PC-3 (cell line): ENCODE data around the gene BEND5. TPM values are rescaled to one million over a fixed set of nuclear protein-coding genes. Genes with fewer than 3 reads are reported as not detected.

Experiments used
- ATAC-seq: fragments of 200-7000 bp; cut with Tn5 transposase; 2 replicates; pipeline ENCODE4 v1.9.1; 2020; ENCODE audit warnings: mild to moderate bottlenecking, moderate library complexity
- BruUV-seq: library from RNA; stranded (reverse); fragments of 400-500 nt; replicated peaks from 2 replicates; lab custom pipeline; 2021; lab: Mats Ljungman, UMichigan
- CTCF ChIA-PET: fragments of 300-600 bp; sonication (Branson Sonifier 250); formaldehyde crosslinking; loops from one replicate; lab custom pipeline; 2022; ENCODE audit warnings: antibody characterized with exemption; lab: Charles Lee
- POLR2A ChIA-PET: fragments of 300-600 bp; sonication (Branson Sonifier 250); formaldehyde crosslinking; loops from one replicate; lab custom pipeline; 2022; ENCODE audit warnings: antibody characterized with exemption; ENCODE audit not compliant: unreplicated experiment; lab: Charles Lee
- DNase-seq: peaks from one replicate; pipeline ENCODE4 v3.0.0-alpha.2; 2015
- H2AFZ ChIP-seq: fragments of 300-600 bp; sonication (generic); 2 replicates; pipeline ENCODE4 v1.6.0; 2016; ENCODE audit warnings: antibody characterized with exemption, low read length
- H3F3A ChIP-seq: fragments of 300-600 bp; sonication (generic); one replicate; pipeline ENCODE4 v1.6.0; 2017; ENCODE audit warnings: antibody characterized with exemption, low read length, control low read depth, mild to moderate bottlenecking; ENCODE audit not compliant: unreplicated experiment
- H3K27ac ChIP-seq: fragments of 300-600 bp; sonication (generic); 2 replicates; pipeline ENCODE4 v1.5.1; 2016; ENCODE audit warnings: mild to moderate bottlenecking, low read length
- H3K27me3 ChIP-seq: fragments of 300-600 bp; sonication (generic); 2 replicates; pipeline ENCODE4 v1.6.1; 2016; ENCODE audit warnings: low read length, mixed read lengths
- H3K36me3 ChIP-seq: fragments of 300-600 bp; sonication (generic); 2 replicates; pipeline ENCODE4 v1.6.1; 2016; ENCODE audit warnings: low read depth, mixed run types, low read length, mixed read lengths
- H3K4me1 ChIP-seq: fragments of 300-600 bp; sonication (generic); 2 replicates; pipeline ENCODE4 v1.5.1; 2016; ENCODE audit warnings: low read length; ENCODE audit not compliant: insufficient read depth
- H3K4me2 ChIP-seq: fragments of 300-600 bp; sonication (generic); 2 replicates; pipeline ENCODE4 v1.6.0; 2016; ENCODE audit warnings: low read length
- H3K4me3 ChIP-seq: fragments of 300-600 bp; sonication (generic); 2 replicates; pipeline ENCODE4 v1.5.1; 2016; ENCODE audit warnings: mild to moderate bottlenecking, low read length, mixed read lengths
- H3K79me2 ChIP-seq: fragments of 300-600 bp; sonication (generic); 2 replicates; pipeline ENCODE4 v1.6.1; 2017; ENCODE audit warnings: low read length, mixed read lengths
- H3K9ac ChIP-seq: fragments of 300-600 bp; sonication (generic); 2 replicates; pipeline ENCODE4 v1.6.0; 2016; ENCODE audit warnings: mild to moderate bottlenecking, low read length
- H3K9me2 ChIP-seq: fragments of 300-600 bp; sonication (generic); replicated peaks from 2 replicates; pipeline ENCODE4 v1.6.1; 2016; ENCODE audit warnings: mixed run types, low read length, mixed read lengths
- H3K9me3 ChIP-seq: fragments of 300-600 bp; sonication (generic); 2 replicates; pipeline ENCODE4 v1.6.1; 2016; ENCODE audit warnings: low read length, mixed read lengths
- H4K20me1 ChIP-seq: fragments of 300-600 bp; sonication (generic); 2 replicates; pipeline ENCODE4 v1.6.1; 2016; ENCODE audit warnings: low read length, mixed read lengths
- CTCF ChIP-seq: fragments of 300-600 bp; sonication (generic); conservative IDR thresholded peaks from 2 replicates; pipeline ENCODE4 v1.5.1; 2017; ENCODE audit warnings: antibody characterized with exemption, low read depth, mild to moderate bottlenecking, low read length
- EZH2 ChIP-seq: fragments of 300-600 bp; sonication (generic); IDR thresholded peaks from one replicate; pipeline ENCODE4 v1.6.1; 2017; ENCODE audit warnings: antibody characterized with exemption, mild to moderate bottlenecking, low read length; ENCODE audit not compliant: unreplicated experiment
- EZH2phosphoT487 ChIP-seq: fragments of 300-600 bp; sonication (generic); IDR thresholded peaks from 2 replicates; pipeline ENCODE4 v1.6.1; 2018; ENCODE audit warnings: mild to moderate bottlenecking, antibody characterized with exemption, low read length, borderline replicate concordance
- intact Hi-C: fragments of 100-400 bp; cut with micrococcal nuclease; formaldehyde crosslinking; loops from 2 replicates; pipeline ENCODE4 v1.9.0; 2023
- total RNA-seq: library from RNA; depleted of rRNA; stranded (reverse); fragments of >200 nt; gene quantifications from 2 replicates; pipeline ENCODE4 v1.2.3, GENCODE V29; 2014

Gene BEND5
- total RNA-seq, 1 experiment from 2014 or later = 3.1 TPM

DNA sequence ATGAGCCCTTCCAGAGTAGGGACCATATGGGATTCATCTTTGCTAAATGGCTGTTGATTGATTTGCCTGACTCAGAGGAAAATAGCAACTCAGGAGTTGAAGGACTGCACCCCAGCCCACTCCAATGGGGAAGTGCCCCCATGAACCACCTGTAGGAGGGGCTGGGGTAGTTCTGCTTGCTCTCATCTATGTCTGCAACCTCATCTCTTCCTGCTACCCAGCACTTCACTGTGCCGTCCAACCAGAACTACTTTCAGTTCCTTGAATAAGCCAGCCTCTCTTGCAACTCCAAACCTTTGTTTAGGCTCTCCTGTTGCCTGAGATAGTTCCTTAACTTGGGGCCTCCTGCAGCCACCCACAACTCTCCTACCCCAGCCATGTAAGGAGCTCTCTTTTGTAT lies 26.6 kb downstream of the BEND5 start:
- Histone ChIP-seq H3K79me2 (no peaks in the 10 kb centered on the region), H3K9ac (no peak overlapping the region), H3K4me1 (no peaks in the 10 kb centered on the region), H3K27ac (no peak overlapping the region), H3K9me3 (no peaks in the 10 kb centered on the region), H3K4me3 (no peak overlapping the region), H4K20me1 (no peaks in the 10 kb centered on the region), H3K36me3 (no peaks in the 10 kb centered on the region), H3K27me3 (0 out of 2 replicates have a peak, but pooled peaks cover 4% of the 10 kb centered on the region), H3K9me2 (no peaks in the 10 kb centered on the region), H3F3A (no peaks in the 10 kb centered on the region), H3K4me2 (no peak overlapping the region), H2AFZ (no peak overlapping the region)
- intact Hi-C loops = no loop called here
- ChIA-PET CTCF (no interaction called here), POLR2A (no interaction called here)
- BruUV-seq = no TSS peak
- TF ChIP-seq CTCF (no peak), EZH2phosphoT487 (no peak), EZH2 (no peak)
- ATAC-seq (no peak), DNase-seq (no peak)

GRCh38 chr1:48749068-48749467 lies 27.6 kb downstream of the BEND5 start:
- H3K4me1 ChIP-seq = peaks cover 7% of the 10 kb centered on the region

DNA sequence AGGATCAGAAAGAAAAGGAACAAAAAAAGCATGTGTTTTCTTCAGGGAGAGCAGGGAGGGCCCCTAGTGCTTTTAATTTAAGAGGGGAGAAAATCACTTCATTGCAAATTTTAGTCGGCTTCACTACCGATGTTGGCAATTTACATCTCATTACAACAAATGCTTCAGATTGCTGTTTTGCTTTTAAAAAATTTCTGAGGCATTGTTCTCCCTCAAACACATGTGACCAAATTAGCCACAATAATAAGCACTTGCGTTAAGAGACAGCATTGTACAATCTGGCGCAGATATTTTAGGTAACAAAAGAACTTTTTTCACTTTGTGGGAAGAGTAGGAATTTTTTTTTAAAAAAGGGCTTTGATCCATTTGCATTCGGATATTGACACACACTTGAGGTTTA lies 29.8 kb downstream of the BEND5 start:
- no peak for TF ChIP-seq CTCF
- Histone ChIP-seq H4K20me1 (no peaks in the 10 kb centered on the region), H2AFZ (no peak overlapping the region), H3K79me2 (no peaks in the 10 kb centered on the region), H3K27ac (no peak overlapping the region), H3K9ac (no peak overlapping the region), H3F3A (no peaks in the 10 kb centered on the region), H3K9me3 (no peaks in the 10 kb centered on the region), H3K27me3 (0 out of 2 replicates have a peak, but pooled peaks cover 4% of the 10 kb centered on the region), H3K4me1 (peaks cover 14% of the 10 kb centered on the region), H3K36me3 (no peaks in the 10 kb centered on the region), H3K4me3 (no peak overlapping the region), H3K9me2 (no peaks in the 10 kb centered on the region), H3K4me2 (no peak overlapping the region)
- POLR2A ChIA-PET = no interaction called here
- DNase-seq = no peak
- CTCF ChIA-PET = no interaction called here
- intact Hi-C loops = no loop called here
- ATAC-seq = no peak
- BruUV-seq = no TSS peak

More at GRCh38 chr1:48749068-48749467, 27.6 kb downstream of the BEND5 start:
- H3K36me3 ChIP-seq = no peaks in the 10 kb centered on the region
- BruUV-seq = no TSS peak
- 0 out of 2 replicates have a peak, but pooled peaks cover 4% of the 10 kb centered on the region for H3K27me3 ChIP-seq
- no peak for TF ChIP-seq EZH2
- intact Hi-C loops = no loop called here
- DNase-seq (no peak), ATAC-seq (no peak)
- no peak overlapping the region for H3K9ac ChIP-seq
- no peaks in the 10 kb centered on the region for H3F3A ChIP-seq
- no peak overlapping the region for H3K27ac ChIP-seq
- ChIA-PET POLR2A (no interaction called here), CTCF (no interaction called here)
- no peaks in the 10 kb centered on the region for H4K20me1 ChIP-seq
- no peak overlapping the region for H3K4me2 ChIP-seq
- H3K4me3 ChIP-seq = no peak overlapping the region
- no peaks in the 10 kb centered on the region for H3K79me2 ChIP-seq
- H2AFZ ChIP-seq = no peak overlapping the region
- H3K9me3 ChIP-seq = no peaks in the 10 kb centered on the region
- H3K9me2 ChIP-seq = no peaks in the 10 kb centered on the region
